Islet precursor cell (in vitro differentiated cells): ENCODE measurements around the gene GATD1.

ENCODE experiments used
- DNase-seq: peaks from one replicate; pipeline ENCODE4 v3.0.0-alpha.2; 2018

The GATD1 gene

GRCh38 chr11:777288-778255 is at the start of gene GATD1:
TSS of gene GATD1 (minus strand) at chr11:777487. CDS start at chr11:777462, 25 bp downstream.
- peak; percentile 95 for DNase-seq

- DNase-seq: no peak
Measured at GRCh38 chr11:826836-827145, 49.5 kb upstream of the GATD1 start.

- DNase-seq: no peak
Measured at GRCh38 chr11:826227-826621, 48.9 kb upstream of the GATD1 start.

- no peak for DNase-seq
Measured at GRCh38 chr11:825366-826226, 48.3 kb upstream of the GATD1 start.

GRCh38 chr11:824942-825341 is 47.7 kb upstream of the GATD1 start:
- no peak for DNase-seq

- no peak for DNase-seq
Measured at GRCh38 chr11:824292-824880, 47.1 kb upstream of the GATD1 start.

GRCh38 chr11:823441-824291 is 46.4 kb upstream of the GATD1 start:
- DNase-seq: no peak

- no peak for DNase-seq
Measured at GRCh38 chr11:821512-822371, 44.5 kb upstream of the GATD1 start.

GRCh38 chr11:820655-821511 is 43.6 kb upstream of the GATD1 start:
- DNase-seq: no peak

GRCh38 chr11:819943-820649 is 42.8 kb upstream of the GATD1 start:
- DNase-seq: peak; percentile 87

GRCh38 chr11:819129-819931 is 42.0 kb upstream of the GATD1 start:
- DNase-seq: peak; percentile 93

- DNase-seq: no peak
Measured at GRCh38 chr11:818396-819128, 41.3 kb upstream of the GATD1 start, which contains the start of gene PNPLA2. TSS of gene PNPLA2 (plus strand) at chr11:818914. CDS start at chr11:819719, 805 bp downstream.

GRCh38 chr11:816433-816779 is 39.1 kb upstream of the GATD1 start:
- no peak for DNase-seq

GRCh38 chr11:815675-816432 is 38.6 kb upstream of the GATD1 start:
- DNase-seq: no peak

GRCh38 chr11:813456-814096 is 36.3 kb upstream of the GATD1 start:
- no peak for DNase-seq

- no peak for DNase-seq
Measured at GRCh38 chr11:813072-813455, 35.8 kb upstream of the GATD1 start.

- no peak for DNase-seq
Measured at GRCh38 chr11:812390-812789, 35.1 kb upstream of the GATD1 start.
